ENCODE measurements around the gene DPH3.

DPH3 gene

GRCh38 chr3:16233806-16234205 lies 30.9 kb downstream of the DPH3 start:
- no peak for DNase-seq (ENCODE audit: low read depth)

GRCh38 chr3:16231983-16232382 lies 32.8 kb downstream of the DPH3 start:
- no peak for DNase-seq (ENCODE audit: low read depth)

GRCh38 chr3:16229681-16230080 lies 35.1 kb downstream of the DPH3 start:
- no peak for DNase-seq (ENCODE audit: low read depth)

GRCh38 chr3:16227566-16227965 lies 37.2 kb downstream of the DPH3 start:
- no peak for DNase-seq (ENCODE audit: low read depth)

GRCh38 chr3:16224325-16224724 lies 40.4 kb downstream of the DPH3 start:
- DNase-seq (ENCODE audit: low read depth): no peak

GRCh38 chr3:16222547-16222946 lies 42.2 kb downstream of the DPH3 start:
- DNase-seq (ENCODE audit: low read depth): no peak

- no peak for DNase-seq (ENCODE audit: low read depth)
Observed at GRCh38 chr3:16221990-16222389, 42.8 kb downstream of the DPH3 start.

- no peak for DNase-seq (ENCODE audit: low read depth)
Observed at GRCh38 chr3:16219777-16220176, 45.0 kb downstream of the DPH3 start.

- DNase-seq (ENCODE audit: low read depth): no peak
Observed at GRCh38 chr3:16216373-16216935, 48.3 kb downstream of the DPH3 start.

GRCh38 chr3:16214366-16214765 lies 50.4 kb downstream of the DPH3 start:
- DNase-seq (ENCODE audit: low read depth): no peak

GRCh38 chr3:16211176-16211904 lies 53.4 kb downstream of the DPH3 start:
- DNase-seq (ENCODE audit: low read depth): no peak

All from stimulated activated CD8-positive, alpha-beta memory T cell treated with anti-CD3 and anti-CD28 coated beads, Interleukin-12 subunit alpha, Interleukin-12 subunit beta, amount 100 ng/mL, for 1 hour (primary cell).